Body of pancreas (tissue), 4 donors: Measurements from ENCODE around the gene ETV4.

Source experiments
- POLR2A ChIP-seq, 3 donors: fragments of 450-650 bp; IDR thresholded peaks; one replicate each; pipeline ENCODE4 v1.6.1; 2016; ENCODE audit warnings: antibody characterized with exemption in 3 of 3, mild to moderate bottlenecking in 2 of 3
- TF ChIP-seq, protein P1 (sequence below), 7 experiments: fragments of 450-650 bp in 4 of 7; fragments of 200-600 bp in 3 of 7; sonication (generic) in 3 of 7; IDR thresholded peaks; one replicate each; pipeline ENCODE4 v1.5.1; 2016 to 2019; ENCODE audit warnings: antibody characterized with exemption in 7 of 7

DNA sequence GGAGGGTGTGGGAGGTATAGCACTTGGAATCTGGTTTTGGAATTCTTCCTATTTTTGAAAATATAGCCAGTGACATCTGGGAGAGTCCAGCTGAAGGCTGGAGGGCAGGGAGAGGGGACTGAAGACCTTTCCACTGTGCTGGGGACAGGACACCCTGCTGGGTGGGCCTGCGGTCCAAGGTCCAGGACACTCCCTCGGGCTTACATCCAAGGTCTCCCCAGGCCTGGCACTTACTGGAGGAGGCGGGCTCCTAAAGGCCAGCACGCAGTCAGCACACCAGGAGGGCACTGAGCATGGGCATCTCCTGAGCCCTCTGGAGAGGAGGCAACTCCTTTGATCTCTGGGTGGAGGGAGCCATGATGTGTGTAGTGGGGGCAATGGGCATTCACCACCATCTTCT, 35.5 kb upstream of the ETV4 start:
- TF ChIP-seq, protein P1, sequence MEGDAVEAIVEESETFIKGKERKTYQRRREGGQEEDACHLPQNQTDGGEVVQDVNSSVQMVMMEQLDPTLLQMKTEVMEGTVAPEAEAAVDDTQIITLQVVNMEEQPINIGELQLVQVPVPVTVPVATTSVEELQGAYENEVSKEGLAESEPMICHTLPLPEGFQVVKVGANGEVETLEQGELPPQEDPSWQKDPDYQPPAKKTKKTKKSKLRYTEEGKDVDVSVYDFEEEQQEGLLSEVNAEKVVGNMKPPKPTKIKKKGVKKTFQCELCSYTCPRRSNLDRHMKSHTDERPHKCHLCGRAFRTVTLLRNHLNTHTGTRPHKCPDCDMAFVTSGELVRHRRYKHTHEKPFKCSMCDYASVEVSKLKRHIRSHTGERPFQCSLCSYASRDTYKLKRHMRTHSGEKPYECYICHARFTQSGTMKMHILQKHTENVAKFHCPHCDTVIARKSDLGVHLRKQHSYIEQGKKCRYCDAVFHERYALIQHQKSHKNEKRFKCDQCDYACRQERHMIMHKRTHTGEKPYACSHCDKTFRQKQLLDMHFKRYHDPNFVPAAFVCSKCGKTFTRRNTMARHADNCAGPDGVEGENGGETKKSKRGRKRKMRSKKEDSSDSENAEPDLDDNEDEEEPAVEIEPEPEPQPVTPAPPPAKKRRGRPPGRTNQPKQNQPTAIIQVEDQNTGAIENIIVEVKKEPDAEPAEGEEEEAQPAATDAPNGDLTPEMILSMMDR (IDR thresholded peaks at IDR 0.05): no peak
- TF ChIP-seq POLR2A (IDR thresholded peaks at IDR 0.05): no peak
